GM23338 (cell line): ENCODE data around the gene MAP4K4. TPM values are rescaled to one million over a fixed set of nuclear protein-coding genes. Genes with fewer than 3 reads are reported as not detected.
A peak's percentile ranks its signal among the peaks of the same experiment; 100 is the strongest.

Source experiments
- ATAC-seq: fragments of 200-7000 bp; cut with Tn5 transposase; 3 replicates; pipeline ENCODE4 v1.9.1; 2020
- DNase-seq: peaks from one replicate; pipeline ENCODE4 v3.0.0-alpha.2; 2015; ENCODE audit warnings: low spot score
- H2AFZ ChIP-seq: fragments of 200-600 bp; sonication (generic); 2 replicates; pipeline ENCODE4 v1.8.0; 2016; ENCODE audit warnings: antibody characterized with exemption, mild to moderate bottlenecking, moderate library complexity
- H3F3A ChIP-seq: fragments of 200-600 bp; sonication (generic); replicated peaks from 2 replicates; pipeline ENCODE4 v1.8.0; 2017; ENCODE audit warnings: antibody characterized with exemption, mixed run types, low read depth
- H3K27ac ChIP-seq: fragments of 200-600 bp; sonication (generic); 2 replicates; pipeline ENCODE4 v1.6.1; 2016; ENCODE audit warnings: low read depth
- H3K27me3 ChIP-seq: fragments of 200-600 bp; sonication (generic); 2 replicates; pipeline ENCODE4 v1.8.0; 2016; ENCODE audit warnings: mild to moderate bottlenecking, mixed run types, moderate library complexity; ENCODE audit not compliant: insufficient read depth
- H3K36me3 ChIP-seq: fragments of 200-600 bp; sonication (generic); 2 replicates; pipeline ENCODE4 v1.8.0; 2016; ENCODE audit warnings: mild to moderate bottlenecking; ENCODE audit not compliant: insufficient read depth
- H3K4me1 ChIP-seq: fragments of 200-600 bp; sonication (generic); 2 replicates; pipeline ENCODE4 v1.8.0; 2016; ENCODE audit warnings: mild to moderate bottlenecking, moderate library complexity; ENCODE audit not compliant: insufficient read depth
- H3K4me2 ChIP-seq: fragments of 200-600 bp; sonication (generic); 2 replicates; pipeline ENCODE4 v1.7.1; 2017; ENCODE audit warnings: mixed run types
- H3K4me3 ChIP-seq: fragments of 200-600 bp; sonication (generic); 2 replicates; pipeline ENCODE4 v1.6.1; 2016; ENCODE audit warnings: mixed run types
- H3K79me2 ChIP-seq: fragments of 200-600 bp; sonication (generic); replicated peaks from 2 replicates; pipeline ENCODE4 v1.8.0; 2017; ENCODE audit warnings: mild to moderate bottlenecking; ENCODE audit not compliant: insufficient read depth
- H3K9me2 ChIP-seq: fragments of 200-600 bp; sonication (generic); 2 replicates; pipeline ENCODE4 v1.8.0; 2017; ENCODE audit not compliant: insufficient read depth
- H4K20me1 ChIP-seq: fragments of 200-600 bp; sonication (generic); replicated peaks from 2 replicates; pipeline ENCODE4 v1.8.0; 2017; ENCODE audit warnings: mild to moderate bottlenecking; ENCODE audit not compliant: insufficient read depth
- H3K27ac Mint-ChIP-seq: 2 replicates; pipeline ENCODE4 v1.8.0; 2020; ENCODE audit warnings: inconsistent platforms, mild to moderate bottlenecking, moderate library complexity, mixed read lengths
- H3K27me3 Mint-ChIP-seq: 3 replicates; pipeline ENCODE4 v1.8.0; 2022; ENCODE audit warnings: low read depth, mild to moderate bottlenecking, moderate library complexity, mixed read lengths, inconsistent platforms; ENCODE audit not compliant: insufficient read depth, poor library complexity
- H3K36me3 Mint-ChIP-seq: 3 replicates; pipeline ENCODE4 v1.8.0; 2021; ENCODE audit warnings: low read depth, mild to moderate bottlenecking, inconsistent platforms, moderate library complexity, mixed read lengths
- H3K4me1 Mint-ChIP-seq: 3 replicates; pipeline ENCODE4 v1.8.0; 2020; ENCODE audit warnings: mild to moderate bottlenecking, inconsistent platforms, mixed read lengths
- H3K4me3 Mint-ChIP-seq: 3 replicates; pipeline ENCODE4 v1.8.0; 2021; ENCODE audit warnings: moderate library complexity, mild to moderate bottlenecking, inconsistent platforms, mixed read lengths
- H3K9me3 Mint-ChIP-seq: 3 replicates; pipeline ENCODE4 v1.8.0; 2020; ENCODE audit warnings: moderate library complexity, mild to moderate bottlenecking, inconsistent platforms, mixed read lengths
- CREB1 ChIP-seq: fragments of 250-450 bp; sonication (Bioruptor Pico); IDR thresholded peaks from 2 replicates; pipeline ENCODE4 v1.5.0; 2020; ENCODE audit warnings: low read depth, mild to moderate bottlenecking, moderate library complexity
- CTCF ChIP-seq, 2 experiments: fragments of 200-600 bp in 1 of 2; sonication (generic) in 1 of 2; conservative IDR thresholded peaks; 2 replicates each; pipeline versions ENCODE4 v1.5.1 to v1.6.1; 2016 to 2017; ENCODE audit warnings: antibody characterized with exemption in 2 of 2, low read depth in 2 of 2, mild to moderate bottlenecking in 2 of 2, moderate library complexity in 1 of 2
- ETS1 ChIP-seq: IDR thresholded peaks from 2 replicates; pipeline ENCODE4 v1.6.1; 2016; ENCODE audit warnings: antibody characterized with exemption
- EZH2 ChIP-seq: fragments of 200-600 bp; sonication (generic); IDR thresholded peaks from one replicate; pipeline ENCODE4 v1.8.0; 2017; ENCODE audit warnings: antibody characterized with exemption, mild to moderate bottlenecking, low read depth; ENCODE audit not compliant: unreplicated experiment
- EZH2phosphoT487 ChIP-seq: fragments of 200-600 bp; sonication (generic); IDR thresholded peaks from one replicate; pipeline ENCODE4 v1.8.1; 2018; ENCODE audit warnings: antibody characterized with exemption; ENCODE audit not compliant: unreplicated experiment
- JUNB ChIP-seq: IDR thresholded peaks from one replicate; pipeline ENCODE4 v1.6.1; 2016; ENCODE audit warnings: antibody characterized with exemption; ENCODE audit not compliant: unreplicated experiment
- NANOG ChIP-seq: IDR thresholded peaks from 2 replicates; pipeline ENCODE4 v1.6.1; 2016; ENCODE audit warnings: antibody characterized with exemption, borderline replicate concordance
- POLR2AphosphoS5 ChIP-seq: IDR thresholded peaks from 2 replicates; pipeline ENCODE4 v1.6.1; 2016; ENCODE audit warnings: antibody characterized with exemption, low read depth
- REST ChIP-seq: IDR thresholded peaks from one replicate; pipeline ENCODE4 v1.6.1; 2018; ENCODE audit warnings: antibody characterized with exemption; ENCODE audit not compliant: unreplicated experiment
- STAT1 ChIP-seq: IDR thresholded peaks from one replicate; pipeline ENCODE4 v1.6.1; 2016; ENCODE audit warnings: antibody characterized with exemption; ENCODE audit not compliant: unreplicated experiment
- ZNF114 ChIP-seq: fragments of 250-450 bp; sonication (Bioruptor Pico); IDR thresholded peaks from 2 replicates; pipeline ENCODE4 v1.5.0; 2020; ENCODE audit warnings: mild to moderate bottlenecking, moderate library complexity
- ZNF331 ChIP-seq: fragments of 250-450 bp; sonication (Bioruptor Pico); IDR thresholded peaks from 2 replicates; pipeline ENCODE4 v1.5.0; 2020; ENCODE audit warnings: low read depth, mild to moderate bottlenecking, moderate library complexity
- ZNF462 ChIP-seq: fragments of 250-450 bp; sonication (Bioruptor Pico); IDR thresholded peaks from 2 replicates; pipeline ENCODE4 v1.5.0; 2020; ENCODE audit warnings: mild to moderate bottlenecking, moderate library complexity
- polyA plus RNA-seq: library from polyadenylated mRNA; unstranded; fragments of >200 nt; fragmentation: Nextera tagmentation; extraction: Ambion mirVana; gene quantifications from 2 replicates; pipeline ENCODE4 v1.2.1, GENCODE V29; 2016
- total RNA-seq: library from RNA; depleted of rRNA; stranded (reverse); fragments of >200 nt; shearing (Covaris generic); gene quantifications from 2 replicates; pipeline ENCODE4 v1.2.3, GENCODE V29; 2014

Gene MAP4K4
- total and polyA plus RNA-seq, 2 experiments from 2014 or later = 34.6 to 99.2 TPM

GRCh38 chr2:101698844-101699754 is 1.6 kb downstream of the MAP4K4 start:
- Histone ChIP-seq H3K27ac (no peak overlapping the region), H3K79me2 (peaks cover 59% of the 10 kb centered on the region), H3K4me1 (peaks cover 36% of the 10 kb centered on the region), H2AFZ (no peak overlapping the region), H3K27me3 (peaks cover 9% of the 10 kb centered on the region; the same call in 1 of the 2 replicates), H3K4me3 (peak overlapping the region; percentile 97), H3K4me2 (peak overlapping the region; percentile 81), H4K20me1 (peaks cover 7% of the 10 kb centered on the region), H3F3A (peaks cover 8% of the 10 kb centered on the region; the same call in 1 of the 2 replicates), H3K36me3 (no peaks in the 10 kb centered on the region), H3K9me2 (no peaks in the 10 kb centered on the region)
- TF ChIP-seq REST (no peak), ZNF114 (CRISPR knock-in tag) (no peak), EZH2 (no peak), JUNB (no peak), CREB1 (CRISPR knock-in tag) (no peak), ZNF331 (CRISPR knock-in tag) (no peak), EZH2phosphoT487 (no peak), STAT1 (no peak), ZNF462 (no peak), NANOG (no peak), POLR2AphosphoS5 (no peak), ETS1 (no peak), CTCF (conservative IDR thresholded peaks at IDR 0.05; ENCODE audit: low read depth in 2 of 2) (no peak)
- ATAC-seq (no peak), DNase-seq (no peak)
- no peaks in the 10 kb centered on the region; the same call in 1 of the 3 replicates for H3K9me3 Mint-ChIP-seq
- no peaks in the 10 kb centered on the region for H3K27me3 Mint-ChIP-seq
- H3K27ac Mint-ChIP-seq = no peak overlapping the region
- H3K36me3 Mint-ChIP-seq = peaks cover 22% of the 10 kb centered on the region
- H3K4me3 Mint-ChIP-seq = no peak overlapping the region
- H3K4me1 Mint-ChIP-seq = peaks cover 29% of the 10 kb centered on the region
